OCI-LY1 (cell line): ENCODE measurements around the gene ZBTB7C.

Experiments
- EZH2 ChIP-seq: fragments of 200-600 bp; sonication (generic), shearing (Covaris generic); IDR thresholded peaks from 2 replicates; pipeline ENCODE4 v1.8.0; 2017; ENCODE audit warnings: borderline replicate concordance, mixed run types, mild to moderate bottlenecking, antibody characterized with exemption, low read length, moderate library complexity, mixed read lengths
- TF ChIP-seq, protein P1 (sequence below): fragments of 200-600 bp; sonication (generic), shearing (Covaris generic); IDR thresholded peaks from 2 replicates; pipeline ENCODE4 v1.5.1; 2017; ENCODE audit warnings: mild to moderate bottlenecking, antibody characterized with exemption, low read length, moderate library complexity, mixed read lengths

GRCh38 chr18:48009116-48009745 lies 400.0 kb downstream of the ZBTB7C start:
- TF ChIP-seq, protein P1, sequence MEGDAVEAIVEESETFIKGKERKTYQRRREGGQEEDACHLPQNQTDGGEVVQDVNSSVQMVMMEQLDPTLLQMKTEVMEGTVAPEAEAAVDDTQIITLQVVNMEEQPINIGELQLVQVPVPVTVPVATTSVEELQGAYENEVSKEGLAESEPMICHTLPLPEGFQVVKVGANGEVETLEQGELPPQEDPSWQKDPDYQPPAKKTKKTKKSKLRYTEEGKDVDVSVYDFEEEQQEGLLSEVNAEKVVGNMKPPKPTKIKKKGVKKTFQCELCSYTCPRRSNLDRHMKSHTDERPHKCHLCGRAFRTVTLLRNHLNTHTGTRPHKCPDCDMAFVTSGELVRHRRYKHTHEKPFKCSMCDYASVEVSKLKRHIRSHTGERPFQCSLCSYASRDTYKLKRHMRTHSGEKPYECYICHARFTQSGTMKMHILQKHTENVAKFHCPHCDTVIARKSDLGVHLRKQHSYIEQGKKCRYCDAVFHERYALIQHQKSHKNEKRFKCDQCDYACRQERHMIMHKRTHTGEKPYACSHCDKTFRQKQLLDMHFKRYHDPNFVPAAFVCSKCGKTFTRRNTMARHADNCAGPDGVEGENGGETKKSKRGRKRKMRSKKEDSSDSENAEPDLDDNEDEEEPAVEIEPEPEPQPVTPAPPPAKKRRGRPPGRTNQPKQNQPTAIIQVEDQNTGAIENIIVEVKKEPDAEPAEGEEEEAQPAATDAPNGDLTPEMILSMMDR: no peak
- TF ChIP-seq EZH2: no peak
